A673 (cell line): ENCODE data around the gene ERFE. TPM values are rescaled to one million over a fixed set of nuclear protein-coding genes. Genes with fewer than 3 reads are reported as not detected.

Source experiments
- BruUV-seq: library from RNA; stranded (reverse); fragments of 400-500 nt; replicated peaks from 2 replicates; lab custom pipeline; 2021; lab: Mats Ljungman, UMichigan
- CTCF ChIA-PET: fragments of 300-600 bp; sonication (Branson Sonifier 250); formaldehyde crosslinking; loops from one replicate; lab custom pipeline; 2022; ENCODE audit warnings: antibody characterized with exemption; lab: Charles Lee
- POLR2A ChIA-PET: fragments of 300-600 bp; sonication (Branson Sonifier 250); formaldehyde crosslinking; loops from one replicate; lab custom pipeline; 2022; ENCODE audit warnings: antibody characterized with exemption; ENCODE audit not compliant: low non-redundant PET; lab: Charles Lee
- DNase-seq: peaks from one replicate; pipeline ENCODE4 v3.0.0-alpha.2; 2015; ENCODE audit warnings: low spot score
- H3K27ac ChIP-seq: fragments of 200-600 bp; sonication (generic); 2 replicates; pipeline ENCODE4 v1.5.1; 2016; ENCODE audit warnings: mixed run types, low read depth, mild to moderate bottlenecking, mixed read lengths, antibody characterized with exemption, low read length; ENCODE audit not compliant: poor library complexity, severe bottlenecking
- H3K27me3 ChIP-seq: fragments of 200-600 bp; sonication (generic); replicated peaks from 2 replicates; pipeline ENCODE4 v1.6.1; 2017; ENCODE audit warnings: mixed run types, low read depth, mild to moderate bottlenecking, mixed read lengths, antibody characterized with exemption, low read length; ENCODE audit not compliant: insufficient read depth, poor library complexity
- H3K36me3 ChIP-seq: fragments of 200-600 bp; sonication (generic); 2 replicates; pipeline ENCODE4 v1.6.1; 2016; ENCODE audit warnings: mixed run types, mild to moderate bottlenecking, mixed read lengths, antibody characterized with exemption, low read length; ENCODE audit not compliant: insufficient read depth, poor library complexity, severe bottlenecking
- H3K4me1 ChIP-seq: fragments of 200-600 bp; sonication (generic); 2 replicates; pipeline ENCODE4 v1.6.1; 2017; ENCODE audit warnings: mixed run types, mild to moderate bottlenecking, mixed read lengths, antibody characterized with exemption, low read length; ENCODE audit not compliant: insufficient read depth, poor library complexity, severe bottlenecking
- H3K4me3 ChIP-seq: fragments of 200-600 bp; sonication (generic); 2 replicates; pipeline ENCODE4 v1.5.1; 2016; ENCODE audit warnings: low read depth, mixed run types, mild to moderate bottlenecking, mixed read lengths, low read length; ENCODE audit not compliant: poor library complexity, severe bottlenecking
- H3K9me3 ChIP-seq: fragments of 200-600 bp; sonication (generic); 2 replicates; pipeline ENCODE4 v1.6.1; 2016; ENCODE audit warnings: mixed run types, low read depth, mild to moderate bottlenecking, mixed read lengths, antibody characterized with exemption, low read length; ENCODE audit not compliant: poor library complexity, severe bottlenecking
- CTCF ChIP-seq: fragments of 300-800, 200-600 bp; sonication (generic); conservative IDR thresholded peaks from 2 replicates; pipeline ENCODE4 v1.5.1; 2017; ENCODE audit warnings: low read depth, mild to moderate bottlenecking, antibody characterized with exemption, low read length, moderate library complexity, mixed read lengths
- EZH2 ChIP-seq: fragments of 200-600 bp; sonication (generic); IDR thresholded peaks from 2 replicates; pipeline ENCODE4 v1.6.1; 2017; ENCODE audit warnings: borderline replicate concordance, low read depth, mild to moderate bottlenecking, mixed read lengths, antibody characterized with exemption, low read length; ENCODE audit not compliant: poor library complexity, severe bottlenecking
- intact Hi-C: fragments of 100-400 bp; cut with micrococcal nuclease; formaldehyde crosslinking; loops from one replicate; pipeline ENCODE4 v1.10.0; 2022; ENCODE audit not compliant: unreplicated experiment
- total RNA-seq: library from RNA; stranded (reverse); gene quantifications from 2 replicates; pipeline ENCODE4 v1.2.3, GENCODE V29; 2021

The ERFE gene
- total RNA-seq, 1 experiment from 2014 or later: 6.1 TPM

GRCh38 chr2:238158018-238158508 lies 707 bp upstream of the ERFE start:
- no peak for TF ChIP-seq CTCF
- no peak for TF ChIP-seq EZH2
- ChIA-PET CTCF (no interaction called here), POLR2A (no interaction called here)
- Histone ChIP-seq H3K9me3 (no peaks in the 10 kb centered on the region), H3K27ac (no peak overlapping the region), H3K27me3 (peaks cover under 1% of the 10 kb centered on the region), H3K36me3 (no peaks in the 10 kb centered on the region), H3K4me3 (no peak overlapping the region), H3K4me1 (no peaks in the 10 kb centered on the region)
- intact Hi-C loops: no loop called here
- DNase-seq: no peak
- no TSS peak for BruUV-seq

- peak; percentile 49 for DNase-seq
- peak overlapping the region; percentile 48 for H3K4me3 ChIP-seq
- H3K36me3 ChIP-seq: no peaks in the 10 kb centered on the region
- TF ChIP-seq CTCF: no peak
- no peak for TF ChIP-seq EZH2
- intact Hi-C loops: no loop called here
- ChIA-PET POLR2A (no interaction called here), CTCF (interaction anchor here (0.6 to 0.7 kb wide), 2 partner anchors 104 to 586 kb away, joined by 3 to 4 read pairs; no protein-coding TSS in a partner anchor)
- no TSS peak for BruUV-seq
- H3K27ac ChIP-seq: no peak overlapping the region
- no peaks in the 10 kb centered on the region for H3K4me1 ChIP-seq
- H3K27me3 ChIP-seq: peaks cover 6% of the 10 kb centered on the region
- H3K9me3 ChIP-seq: no peaks in the 10 kb centered on the region
Observed at GRCh38 chr2:238159071-238159539, 335 bp downstream of the ERFE start.

- ChIA-PET CTCF (interaction anchor here (0.6 to 0.7 kb wide), 2 partner anchors 88 to 104 kb away, joined by 3 to 4 read pairs; no protein-coding TSS in a partner anchor), POLR2A (no interaction called here)
- BruUV-seq: no TSS peak
- peaks cover 6% of the 10 kb centered on the region for H3K27me3 ChIP-seq
- DNase-seq: no peak
- H3K4me3 ChIP-seq: peak overlapping the region; percentile 48
- no peaks in the 10 kb centered on the region for H3K9me3 ChIP-seq
- intact Hi-C loops: loop anchor here (5.0 kb wide), 1 partner anchor 103 kb away; no protein-coding TSS in a partner anchor
- H3K27ac ChIP-seq: no peak overlapping the region
- no peaks in the 10 kb centered on the region for H3K36me3 ChIP-seq
- H3K4me1 ChIP-seq: no peaks in the 10 kb centered on the region
- TF ChIP-seq CTCF (no peak), EZH2 (no peak)
Observed at GRCh38 chr2:238159661-238160205, 963 bp downstream of the ERFE start.
